CD4-positive, alpha-beta T cell treated with Interleukin-15 for 1 hour (primary cell): ENCODE results near the gene GPC6.

Experiments used
- DNase-seq: peaks from one replicate; pipeline ENCODE4 v3.0.0-alpha.2; 2020

The GPC6 gene

DNA sequence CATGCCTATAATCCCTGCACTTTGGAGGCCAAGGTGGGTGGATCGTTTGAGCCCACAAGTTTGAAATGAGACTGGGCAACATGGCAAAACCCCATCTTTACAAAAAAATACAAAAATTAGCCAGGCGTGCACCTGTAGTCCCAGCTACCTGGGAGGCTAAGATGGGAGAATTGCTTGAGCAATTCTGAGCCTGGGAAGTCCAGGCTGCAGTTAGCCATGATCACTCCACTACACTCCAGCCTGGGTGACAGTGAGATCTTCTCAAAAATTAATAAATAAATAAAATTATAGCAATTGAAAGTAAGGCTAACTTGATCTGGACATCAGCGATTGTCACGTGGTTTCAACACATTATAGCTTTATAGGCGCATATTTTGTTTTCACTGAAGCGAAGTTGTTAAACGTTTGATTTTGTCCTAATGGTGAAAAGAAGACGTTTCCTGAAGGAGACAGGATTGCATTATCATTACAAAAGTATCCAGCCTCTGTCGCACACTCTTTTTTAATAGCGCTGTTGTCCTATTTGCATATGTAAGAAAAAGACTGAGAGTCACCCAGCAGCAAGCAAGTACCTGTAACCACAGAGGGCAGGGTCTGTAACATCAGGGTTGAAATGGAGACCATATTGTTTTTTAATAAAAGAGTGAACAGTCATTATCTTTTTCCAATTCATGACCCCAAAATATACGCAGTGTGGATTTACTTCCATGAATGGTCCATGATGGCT, 917.2 kb downstream of the GPC6 start:
- DNase-seq, result no peak

GRCh38 chr13:94145966-94146365, 919.4 kb downstream of the GPC6 start:
- no peak for DNase-seq

GRCh38 chr13:94153586-94153985, 927.0 kb downstream of the GPC6 start:
- DNase-seq, result no peak

DNA sequence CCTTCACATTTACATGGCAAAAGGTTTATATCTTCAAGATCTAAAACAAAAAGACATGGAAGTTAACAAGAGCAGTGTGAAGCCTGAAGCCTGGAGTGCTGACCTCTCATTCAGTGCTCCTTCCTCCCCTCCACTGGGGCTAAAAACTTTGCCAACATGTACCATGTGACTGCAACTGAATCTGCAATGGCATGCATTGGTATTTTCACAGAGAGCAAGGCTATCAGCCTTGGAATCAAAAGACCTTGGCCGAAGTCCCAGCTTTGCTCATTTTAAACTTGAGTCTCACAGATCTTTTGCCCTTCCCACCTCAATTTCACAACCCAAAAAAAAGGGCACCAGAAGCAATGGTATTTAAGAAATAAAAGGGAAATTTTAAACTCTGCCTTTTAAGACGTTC, 927.8 kb downstream of the GPC6 start:
- no peak for DNase-seq

DNA sequence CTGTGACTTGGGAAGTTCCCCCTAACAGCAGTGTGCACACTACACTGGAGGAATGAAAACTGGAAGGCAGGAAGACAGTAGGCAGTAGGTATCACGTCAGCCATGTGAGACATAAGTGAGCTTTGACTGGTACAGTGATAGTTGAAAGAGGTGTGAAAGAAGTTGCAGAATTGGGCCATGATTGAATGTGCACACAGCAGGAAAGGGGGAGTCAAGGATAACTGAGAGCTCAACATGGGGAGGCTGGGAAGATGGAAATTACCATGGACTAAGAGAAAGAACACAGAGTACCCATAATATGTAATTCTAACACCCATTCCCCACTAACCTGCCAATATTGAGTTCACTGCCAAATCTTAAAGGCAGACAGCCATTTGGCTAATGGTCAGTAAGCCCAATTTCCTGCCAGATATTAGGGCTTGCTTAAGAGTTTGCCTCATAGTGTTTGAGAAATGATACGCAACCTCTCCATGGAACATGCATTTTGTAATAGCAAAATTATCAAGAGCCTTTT, 931.2 kb downstream of the GPC6 start:
- no peak for DNase-seq

DNA sequence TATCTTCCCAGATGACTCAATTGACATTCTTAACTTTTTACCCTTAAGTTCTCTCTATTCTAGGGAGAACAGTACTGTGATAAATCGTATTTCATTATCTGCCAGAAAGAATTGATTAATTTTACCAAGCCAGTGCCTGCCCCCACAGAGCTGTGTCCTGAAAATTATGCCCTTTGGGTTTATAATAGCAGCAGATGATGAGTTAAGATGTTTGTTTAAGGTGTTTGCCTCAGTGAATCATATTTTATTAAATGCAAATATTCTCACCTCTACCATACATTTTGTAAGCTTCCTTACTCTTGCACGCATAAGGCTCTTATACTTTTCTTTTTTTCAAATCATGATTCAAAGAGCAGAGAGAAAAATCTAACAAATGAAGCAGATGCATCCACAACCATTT, 934.3 kb downstream of the GPC6 start:
- no peak for DNase-seq

DNA sequence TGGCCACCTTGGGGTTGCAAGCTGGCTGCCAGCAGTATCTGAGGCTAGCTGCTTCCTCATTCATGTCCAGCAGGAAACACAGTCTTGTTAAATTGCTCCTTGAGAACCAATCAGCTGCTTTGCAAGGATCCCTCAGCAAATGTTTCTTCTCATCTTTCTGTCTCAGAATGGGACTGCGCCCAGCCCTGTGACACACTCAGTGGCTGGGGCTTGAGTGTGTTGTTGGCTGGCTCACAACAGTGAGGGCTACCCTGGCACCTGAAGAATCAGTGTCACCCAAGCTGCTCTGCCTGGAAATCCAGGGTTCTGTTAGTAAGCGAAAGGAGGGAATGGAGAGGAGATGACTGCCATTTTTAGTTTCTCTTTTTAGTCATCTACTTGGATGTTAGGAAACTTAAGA, 935.7 kb downstream of the GPC6 start:
- no peak for DNase-seq

- DNase-seq, result no peak
These were observed 936.9 kb downstream of the GPC6 start for GRCh38 chr13:94163535-94163934.

GRCh38 chr13:94168783-94169453, 942.3 kb downstream of the GPC6 start:
- no peak for DNase-seq

DNA sequence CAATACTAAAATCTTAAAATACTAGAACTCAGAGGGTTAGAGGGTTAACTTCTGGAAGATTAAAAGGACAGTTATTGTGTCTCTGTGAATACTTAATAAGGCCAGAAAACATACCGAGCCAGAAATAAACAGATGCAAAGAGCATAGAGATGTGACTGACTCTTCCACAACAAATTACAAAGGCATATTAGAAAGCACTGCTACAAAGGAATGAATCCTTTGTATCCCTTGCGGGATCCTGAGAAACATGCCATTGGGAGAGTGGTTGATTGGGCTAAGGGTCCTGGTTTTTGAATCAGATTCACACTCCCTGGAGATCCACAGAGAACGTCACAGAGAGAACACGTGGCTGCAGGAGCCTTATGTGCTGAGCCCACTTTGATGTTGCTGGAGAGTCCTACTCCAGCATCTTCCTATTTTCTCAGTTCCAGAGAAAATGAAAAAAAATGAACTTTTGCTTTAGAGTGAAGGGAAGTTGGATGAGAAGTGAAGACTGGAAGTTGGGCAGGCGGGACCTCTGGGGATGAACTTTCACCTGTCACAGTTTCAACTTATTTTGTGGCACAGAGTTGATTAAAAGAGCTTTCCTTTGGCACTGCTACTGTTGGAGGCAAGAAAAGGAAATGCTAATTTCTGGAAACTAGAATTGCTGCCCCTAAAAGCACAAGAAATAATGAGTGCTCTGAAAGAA, 943.0 kb downstream of the GPC6 start:
- DNase-seq, result no peak

GRCh38 chr13:94170145-94170571, 943.6 kb downstream of the GPC6 start:
- DNase-seq, result no peak

DNA sequence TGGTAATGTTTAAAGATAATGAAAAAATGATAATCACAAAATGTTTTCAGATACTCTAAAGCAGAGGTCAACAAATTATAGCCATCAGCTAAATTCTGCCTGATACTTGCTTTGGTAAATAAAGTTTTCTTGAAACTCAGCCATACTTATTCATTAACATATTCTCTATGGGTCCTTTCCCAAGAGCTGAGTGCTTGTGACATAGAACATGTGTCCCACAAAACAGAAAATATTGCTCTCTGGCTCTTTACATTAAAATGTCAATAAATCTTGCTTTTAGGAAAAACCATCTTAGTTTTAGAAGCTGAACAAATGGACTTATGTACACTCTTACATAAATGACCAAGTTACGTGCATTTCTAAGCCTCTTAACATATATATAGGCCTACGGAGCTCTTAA, 945.8 kb downstream of the GPC6 start:
- DNase-seq, result no peak

- no peak for DNase-seq
These were observed 946.8 kb downstream of the GPC6 start for GRCh38 chr13:94173312-94173854.

- no peak for DNase-seq
These were observed 947.4 kb downstream of the GPC6 start for GRCh38 chr13:94174009-94174408.

DNA sequence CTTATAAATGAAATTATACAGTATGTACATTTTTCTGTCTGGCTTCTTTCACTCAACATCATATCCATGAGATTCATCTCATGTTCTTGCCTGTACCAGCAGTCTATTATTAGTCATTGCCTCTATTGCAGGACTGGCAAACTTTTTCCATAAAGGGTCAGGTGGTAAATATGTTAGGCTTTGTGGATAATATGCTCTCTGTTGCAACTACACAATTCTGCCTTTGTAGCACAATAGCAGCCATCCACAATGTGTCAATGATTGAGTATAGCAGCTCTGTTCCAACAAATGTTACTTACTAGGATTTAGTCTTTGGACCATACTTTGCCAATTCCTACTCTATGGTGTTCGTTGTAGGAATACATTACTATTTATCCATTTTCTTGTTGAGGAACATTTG, 948.5 kb downstream of the GPC6 start:
- no peak for DNase-seq

DNA sequence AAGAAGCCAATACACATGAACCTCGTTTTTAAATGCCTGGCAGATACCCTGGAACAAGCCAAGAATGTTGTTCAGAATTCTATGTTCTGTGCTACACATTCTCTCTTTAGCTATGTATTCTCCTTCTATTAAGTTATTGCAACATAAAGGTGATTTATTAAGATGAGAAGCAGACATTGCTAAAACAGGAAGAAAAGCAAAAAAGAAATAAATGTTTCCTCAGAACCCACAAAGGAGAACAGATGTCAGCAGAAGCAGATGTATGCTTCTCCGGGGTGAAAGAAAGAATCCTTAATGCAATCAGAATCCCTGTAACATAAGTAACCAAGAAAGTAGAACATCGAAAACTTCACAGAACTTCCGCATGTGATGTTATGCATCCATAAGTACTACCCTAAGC, 950.0 kb downstream of the GPC6 start:
- DNase-seq, result no peak

DNA sequence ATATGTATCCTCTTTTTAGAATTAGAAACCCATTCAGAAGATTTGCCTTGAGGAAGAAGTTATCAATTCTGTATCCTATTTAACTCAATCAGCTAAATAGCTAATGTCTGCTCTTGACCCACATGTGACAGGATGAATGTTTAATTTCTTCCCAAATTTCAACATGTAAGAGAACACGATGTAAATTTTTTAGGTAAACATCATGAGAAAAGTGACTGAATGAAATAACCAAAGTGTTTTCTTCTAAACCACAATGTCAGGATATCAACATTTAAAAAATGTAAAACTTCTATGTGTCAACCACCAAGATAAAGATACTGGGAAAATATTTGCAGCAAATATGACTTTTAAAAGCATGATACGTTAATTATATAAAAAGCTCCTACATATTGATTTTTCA, 950.4 kb downstream of the GPC6 start:
- DNase-seq, result no peak

DNA sequence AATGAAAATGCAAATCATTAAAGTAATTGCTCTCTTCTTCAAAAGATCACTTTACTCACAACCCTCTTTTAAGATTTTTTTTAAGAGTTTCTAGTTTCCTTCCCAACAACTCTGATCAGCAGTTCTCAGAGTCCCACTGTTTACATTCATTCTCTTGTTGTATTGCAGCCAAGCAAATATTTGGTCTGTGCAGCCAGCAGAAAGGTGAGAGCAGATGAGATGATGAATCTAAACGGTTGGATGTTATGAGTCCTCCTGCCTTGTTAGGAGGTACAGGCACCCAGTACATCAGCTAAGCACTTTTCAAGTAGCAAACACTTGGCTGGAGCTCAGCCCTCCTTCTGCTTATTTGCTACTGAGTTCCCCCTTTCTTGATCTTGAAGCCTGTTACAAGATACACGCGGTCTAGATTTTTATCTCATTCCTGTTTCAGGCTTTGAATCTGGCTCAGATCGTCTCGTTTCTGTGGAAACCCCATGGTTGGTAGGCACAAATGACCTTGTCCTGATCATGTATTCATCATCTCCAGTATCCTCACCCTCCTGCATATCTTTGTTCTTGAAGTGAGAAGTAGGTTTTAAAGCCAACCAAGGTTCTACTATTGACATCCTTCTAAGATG, 952.1 kb downstream of the GPC6 start:
- DNase-seq, result no peak

- DNase-seq, result no peak
These were observed 955.0 kb downstream of the GPC6 start for GRCh38 chr13:94181461-94182107.

DNA sequence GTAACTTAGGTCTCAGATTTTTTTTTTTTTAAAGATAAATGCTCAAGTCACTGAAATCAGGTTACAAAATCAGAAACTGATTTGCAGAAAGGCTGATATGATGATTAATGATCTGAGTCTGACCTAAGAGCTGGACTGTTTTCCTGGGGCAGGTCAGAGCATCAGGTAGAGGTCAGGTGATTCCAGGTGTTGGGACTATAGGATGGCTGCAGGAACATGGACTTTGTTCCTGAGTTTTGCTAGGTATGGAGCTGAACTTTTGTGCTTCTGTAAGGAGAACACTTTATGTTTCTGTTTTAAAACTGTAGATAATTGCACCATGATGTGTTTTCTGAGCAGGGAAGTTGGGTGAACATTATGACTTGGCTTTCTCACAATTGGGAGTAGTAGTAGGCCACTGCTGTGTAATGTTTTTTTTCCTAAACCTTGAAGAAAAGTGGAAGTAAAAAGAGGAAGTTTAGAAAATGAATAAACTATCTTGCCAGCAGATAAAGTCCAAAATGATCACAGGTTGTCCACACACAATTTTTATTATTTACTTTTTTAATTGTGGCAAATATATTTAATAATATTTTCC, 955.7 kb downstream of the GPC6 start:
- no peak for DNase-seq

DNA sequence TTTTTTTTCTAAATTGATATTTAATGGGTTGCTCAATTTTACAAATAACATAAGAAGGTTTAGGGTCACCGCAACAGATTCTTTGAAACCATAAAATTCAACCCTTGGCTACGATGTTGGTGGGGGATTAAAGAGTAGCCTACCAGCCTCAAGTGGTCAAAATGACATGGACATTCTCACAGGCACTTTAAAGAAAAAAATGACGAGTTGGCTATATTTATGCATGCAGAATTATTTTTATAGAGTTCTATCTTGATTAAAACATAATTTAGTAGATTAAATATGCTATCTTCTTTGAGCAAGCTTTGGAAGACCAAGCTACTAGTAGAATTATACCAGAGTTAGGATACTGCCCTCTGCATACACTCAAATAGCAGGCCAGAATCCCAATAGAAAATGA, 959.9 kb downstream of the GPC6 start:
- no peak for DNase-seq

GRCh38 chr13:94188201-94188854, 961.7 kb downstream of the GPC6 start:
- no peak for DNase-seq
